Upper lobe of right lung (tissue), 1 donor: Measurements from ENCODE around the gene ARFGEF3. TPM values are rescaled to one million over a fixed set of nuclear protein-coding genes. Genes with fewer than 3 reads are reported as not detected.

Experiments used
- ATAC-seq: fragments of 200-7000 bp; cut with Tn5 transposase; one replicate; pipeline ENCODE4 v1.9.1; 2020; ENCODE audit warnings: mild to moderate bottlenecking, moderate library complexity
- DNase-seq: peaks from one replicate; pipeline ENCODE4 v3.0.0-alpha.2; 2020
- H3K27ac ChIP-seq: fragments of 200-600 bp; one replicate; pipeline ENCODE4 v1.8.0; 2022
- H3K27me3 ChIP-seq: fragments of 200-600 bp; one replicate; pipeline ENCODE4 v1.8.0; 2022; ENCODE audit warnings: mild to moderate bottlenecking
- H3K36me3 ChIP-seq: fragments of 200-600 bp; one replicate; pipeline ENCODE4 v1.8.0; 2022
- H3K4me1 ChIP-seq: fragments of 200-600 bp; one replicate; pipeline ENCODE4 v1.8.0; 2022
- H3K4me3 ChIP-seq: fragments of 200-600 bp; one replicate; pipeline ENCODE4 v1.8.0; 2022; ENCODE audit warnings: mild to moderate bottlenecking
- H3K9me3 ChIP-seq: fragments of 200-600 bp; one replicate; pipeline ENCODE4 v1.8.0; 2022
- CTCF ChIP-seq: fragments of 200-600 bp; IDR thresholded peaks from one replicate; pipeline ENCODE4 v1.8.0; 2022; ENCODE audit warnings: antibody characterized with exemption
- intact Hi-C: fragments of 100-400 bp; cut with DNase I; formaldehyde crosslinking; loops from one replicate; pipeline ENCODE4 v1.11.0; 2022
- total RNA-seq: library from RNA; stranded (reverse); fragmentation: NEBNext Ultra II Directional; extraction: Animal tissue kit (Norgen Biotek cat#: 25700); gene quantifications from one replicate; pipeline ENCODE4 v1.2.1, GENCODE V29; 2021
- donor health status: DM: no; HTN: yes; CAD: no; lungs with severe emphysema.

Gene ARFGEF3
- total RNA-seq, 1 donor from 2014 or later, result 27.2 TPM

- DNase-seq (no peak), ATAC-seq (no peak)
- no peak overlapping the region for H3K4me3 ChIP-seq
- H3K4me1 ChIP-seq, result no peaks in the 10 kb centered on the region
- peaks cover 8% of the 10 kb centered on the region for H3K9me3 ChIP-seq
- H3K36me3 ChIP-seq, result no peaks in the 10 kb centered on the region
- no peak for TF ChIP-seq CTCF
- intact Hi-C loops, result no loop called here
- H3K27ac ChIP-seq, result no peak overlapping the region
- no peaks in the 10 kb centered on the region for H3K27me3 ChIP-seq
These were observed 15.0 kb downstream of the ARFGEF3 start for GRCh38 chr6:138176652-138177232.

GRCh38 chr6:138182939-138183789 lies 21.4 kb downstream of the ARFGEF3 start:
- TF ChIP-seq CTCF, result no peak
- peaks cover 7% of the 10 kb centered on the region for H3K4me1 ChIP-seq
- no peak for DNase-seq
- H3K4me3 ChIP-seq, result no peak overlapping the region
- no peaks in the 10 kb centered on the region for H3K9me3 ChIP-seq
- no peaks in the 10 kb centered on the region for H3K36me3 ChIP-seq
- intact Hi-C loops, result no loop called here
- H3K27ac ChIP-seq, result no peak overlapping the region
- no peak for ATAC-seq
- no peaks in the 10 kb centered on the region for H3K27me3 ChIP-seq

GRCh38 chr6:138183790-138184134 lies 22.0 kb downstream of the ARFGEF3 start:
- Histone ChIP-seq H3K4me3 (no peak overlapping the region), H3K27me3 (no peaks in the 10 kb centered on the region), H3K9me3 (no peaks in the 10 kb centered on the region), H3K4me1 (peaks cover 7% of the 10 kb centered on the region), H3K36me3 (no peaks in the 10 kb centered on the region), H3K27ac (no peak overlapping the region)
- TF ChIP-seq CTCF, result no peak
- ATAC-seq (no peak), DNase-seq (no peak)
- intact Hi-C loops, result no loop called here

- ATAC-seq (no peak), DNase-seq (no peak)
- Histone ChIP-seq H3K27me3 (no peaks in the 10 kb centered on the region), H3K36me3 (no peaks in the 10 kb centered on the region), H3K27ac (no peak overlapping the region), H3K9me3 (no peaks in the 10 kb centered on the region), H3K4me3 (no peak overlapping the region), H3K4me1 (peaks cover 7% of the 10 kb centered on the region)
- no peak for TF ChIP-seq CTCF
- intact Hi-C loops, result no loop called here
These were observed 22.5 kb downstream of the ARFGEF3 start for GRCh38 chr6:138184230-138184629.

- TF ChIP-seq CTCF, result no peak
- Histone ChIP-seq H3K27me3 (no peaks in the 10 kb centered on the region), H3K4me3 (no peak overlapping the region), H3K36me3 (no peaks in the 10 kb centered on the region), H3K9me3 (no peaks in the 10 kb centered on the region), H3K27ac (no peak overlapping the region), H3K4me1 (peaks cover 7% of the 10 kb centered on the region)
- intact Hi-C loops, result no loop called here
- DNase-seq, result no peak
- no peak for ATAC-seq
These were observed 25.4 kb downstream of the ARFGEF3 start for GRCh38 chr6:138187156-138187555.
